UCSD-AML1 (cell line): ENCODE results near the gene CPT2.

Experiments
- DNase-seq: peaks from one replicate; lab custom pipeline; 2025; ENCODE audit not compliant: unreplicated experiment; lab: John Stamatoyannopoulos, UW

CPT2 gene

DNA sequence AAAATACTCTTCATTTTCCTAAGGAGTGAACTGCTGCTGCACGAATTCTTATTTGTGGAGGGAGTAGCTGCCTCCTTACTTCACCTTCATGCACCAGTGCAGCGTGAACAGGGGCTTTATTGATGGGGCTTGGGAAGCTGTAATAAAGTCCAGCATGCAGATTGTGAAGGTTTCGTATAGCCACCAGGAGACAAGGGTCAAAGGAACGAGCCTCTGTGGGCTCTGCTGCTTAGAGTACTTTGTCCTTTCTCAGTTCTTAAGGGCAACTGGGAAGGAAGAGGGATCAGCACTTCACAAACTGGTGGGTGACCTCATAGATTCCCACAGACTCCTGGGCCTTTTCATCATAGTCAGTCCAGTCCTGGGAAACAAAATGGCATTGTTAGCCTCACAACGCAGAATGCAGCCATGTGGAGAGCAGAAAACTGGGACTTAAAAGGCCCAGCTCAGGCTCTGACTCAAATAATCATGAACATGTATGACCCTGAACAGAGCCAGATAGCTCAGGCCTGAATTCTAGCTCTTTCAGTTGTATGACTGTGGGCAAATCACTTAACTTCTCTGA, 17.8 kb downstream of the CPT2 start:
- no peak for DNase-seq

DNA sequence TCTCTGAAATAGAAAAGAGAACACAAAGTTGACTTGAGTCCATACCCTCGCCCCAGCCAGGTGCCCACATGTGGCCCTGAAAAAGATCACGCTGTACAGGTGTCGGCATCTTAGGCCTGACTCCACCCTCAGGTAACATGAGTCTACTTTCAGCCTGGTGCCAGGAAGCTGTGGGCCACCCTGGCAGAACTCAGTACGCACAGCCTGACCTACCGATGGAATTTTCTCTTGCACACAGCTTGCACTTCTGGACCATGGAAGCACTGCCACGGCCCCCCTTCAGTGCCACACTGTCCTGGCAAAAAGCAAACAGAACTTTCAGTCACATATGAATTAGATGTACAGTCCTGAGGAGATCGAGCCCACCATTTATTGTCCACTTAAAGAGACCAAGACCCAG, 21.6 kb downstream of the CPT2 start:
- DNase-seq, result no peak

DNA sequence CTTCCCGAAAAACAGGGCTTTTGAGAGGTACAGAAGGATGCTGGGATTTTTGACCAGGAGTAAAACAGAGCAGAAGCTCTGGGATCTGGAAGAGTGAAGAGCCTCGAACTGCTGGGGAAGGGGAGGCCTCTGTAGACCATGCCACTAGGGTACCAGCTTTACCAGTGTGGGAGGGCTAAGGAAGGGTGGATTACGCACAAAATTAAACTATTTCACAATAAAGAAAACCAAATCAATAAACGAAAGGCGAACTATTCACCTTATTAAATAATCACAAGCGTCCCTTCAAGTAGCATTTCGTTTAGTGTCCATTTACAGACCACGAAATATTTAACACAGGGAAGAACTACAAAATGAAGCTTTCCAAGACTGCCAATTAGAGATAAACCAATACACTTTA, 23.1 kb downstream of the CPT2 start:
- DNase-seq, result no peak

DNA sequence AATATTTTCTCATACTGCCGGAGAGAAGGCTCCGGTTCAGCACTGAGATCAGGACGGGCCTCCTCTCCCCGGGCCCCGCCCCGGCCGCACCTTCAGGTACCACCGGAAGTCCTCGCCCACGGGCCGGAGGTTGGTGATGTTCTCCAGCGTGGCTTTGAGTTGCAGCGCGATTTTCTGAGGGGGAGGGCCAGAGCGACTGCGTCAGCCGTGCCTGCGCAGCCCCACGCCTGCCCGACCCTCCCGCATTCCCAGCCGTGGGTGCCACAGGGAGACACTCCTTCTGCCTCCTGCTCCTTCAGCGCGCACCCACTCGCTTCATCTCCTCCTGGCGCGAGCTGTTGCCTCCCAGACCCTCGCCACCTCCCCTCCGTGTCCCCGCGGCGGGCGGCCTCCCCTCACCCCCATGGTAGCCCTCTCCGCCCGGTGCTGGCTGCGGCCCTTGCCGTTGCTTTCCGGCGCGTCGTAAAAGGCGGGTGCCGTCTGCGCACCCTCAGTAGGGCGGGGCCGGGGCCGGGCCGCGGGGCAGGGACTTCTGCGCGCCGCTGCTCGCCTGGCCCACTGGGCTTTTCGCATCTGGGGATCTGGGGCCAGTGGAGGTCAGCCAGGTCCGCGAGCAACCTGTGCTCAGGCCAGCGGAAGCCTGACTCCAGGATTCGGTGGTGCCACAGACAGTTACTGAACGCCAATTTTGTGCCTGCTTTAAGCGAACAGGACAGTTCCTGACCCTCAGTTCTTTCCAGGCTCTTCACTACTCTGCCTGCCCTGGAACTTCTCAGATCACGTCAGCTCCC, 23.7 kb downstream of the CPT2 start, which contains the start of gene CZIB:
CZIB (minus strand) TSS at position 464 of the 791 bp plus-strand sequence; CDS start at position 405, 59 bp downstream.
- peak; percentile 92 for DNase-seq

DNA sequence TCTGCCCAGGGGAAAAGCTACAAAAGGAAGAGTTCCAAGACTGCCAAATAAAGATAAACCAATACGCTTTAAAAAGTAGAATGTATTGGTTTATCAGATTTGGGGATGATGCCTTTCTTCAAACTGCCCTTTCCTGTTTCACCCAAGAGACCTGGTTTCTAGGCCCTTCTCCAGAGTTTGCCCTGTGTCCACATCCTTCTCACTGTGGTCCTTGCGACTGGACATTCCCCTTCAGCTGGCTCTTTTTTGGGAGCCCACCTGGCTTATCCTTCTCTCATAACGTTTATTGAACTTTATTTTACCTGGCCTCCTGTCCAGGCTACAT, 24.3 kb downstream of the CPT2 start:
- DNase-seq, result no peak

DNA sequence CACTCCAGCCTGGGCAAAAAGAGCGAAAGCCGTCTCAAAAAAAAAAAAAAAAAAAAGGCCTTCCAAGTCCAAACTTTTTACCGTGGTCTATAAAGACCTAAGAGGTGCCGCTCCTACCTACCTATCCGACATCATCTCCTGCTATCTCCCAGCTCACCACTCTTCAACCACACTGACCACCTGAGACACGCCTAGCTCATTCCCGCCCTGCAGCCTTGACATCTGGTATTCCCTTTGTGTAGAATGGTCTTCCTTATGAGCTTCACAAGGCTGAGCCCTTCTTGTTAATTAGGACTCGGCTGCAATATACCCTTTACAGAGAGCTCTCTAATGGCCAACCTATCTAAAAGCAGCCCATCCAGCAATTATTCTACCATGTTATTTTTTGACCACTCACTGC, 41.0 kb downstream of the CPT2 start:
- DNase-seq, result no peak

DNA sequence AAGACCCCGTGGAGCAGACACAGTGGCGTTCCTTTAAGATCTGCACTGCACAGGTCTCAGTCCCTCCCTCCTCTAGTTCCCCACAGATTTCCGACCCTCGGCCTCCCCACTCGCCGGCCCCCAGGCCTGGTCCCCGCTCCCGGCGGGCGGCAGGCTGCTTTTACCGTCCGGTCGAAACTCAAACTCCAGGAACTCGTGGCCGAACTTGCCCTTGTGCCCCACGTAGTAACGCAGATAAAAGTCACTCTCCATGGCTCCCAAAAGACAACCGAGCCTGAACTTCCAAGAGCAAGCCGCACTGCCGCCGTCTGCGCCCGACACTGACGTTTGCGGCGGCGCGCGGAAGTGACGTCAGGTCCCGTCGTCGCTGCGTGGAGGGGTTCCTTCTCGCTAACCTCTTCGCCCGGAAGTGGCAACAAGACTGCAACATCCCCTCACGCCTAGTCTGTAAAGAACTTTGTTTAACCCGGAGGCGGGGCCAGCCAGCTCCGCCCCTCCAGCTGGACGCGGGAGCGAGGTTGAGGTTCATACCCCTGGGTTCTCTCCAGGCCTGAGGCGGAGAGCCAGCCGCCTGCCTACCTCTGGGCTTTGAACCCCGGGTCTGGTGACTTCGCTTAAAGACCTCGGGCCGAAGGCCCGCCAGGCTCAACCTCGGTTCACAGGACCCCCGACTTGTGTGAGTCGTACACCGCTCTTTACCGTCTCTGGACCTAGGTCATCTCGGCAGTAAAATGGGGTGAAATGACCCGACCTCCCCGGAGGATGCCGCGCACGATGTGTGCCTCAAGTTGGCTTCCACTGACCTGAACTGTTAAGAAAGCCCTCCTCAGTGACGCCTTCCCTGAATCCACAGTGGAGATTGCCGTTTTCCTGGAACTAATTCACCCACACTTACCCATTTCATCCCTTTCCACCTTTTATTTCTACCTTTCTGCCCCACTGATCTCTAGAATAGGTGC, 41.9 kb downstream of the CPT2 start, which contains the start of gene MAGOH:
MAGOH (minus strand) TSS at position 322 of the 959 bp plus-strand sequence; CDS start at position 252, 70 bp downstream.
- DNase-seq, result peak; percentile 95

DNA sequence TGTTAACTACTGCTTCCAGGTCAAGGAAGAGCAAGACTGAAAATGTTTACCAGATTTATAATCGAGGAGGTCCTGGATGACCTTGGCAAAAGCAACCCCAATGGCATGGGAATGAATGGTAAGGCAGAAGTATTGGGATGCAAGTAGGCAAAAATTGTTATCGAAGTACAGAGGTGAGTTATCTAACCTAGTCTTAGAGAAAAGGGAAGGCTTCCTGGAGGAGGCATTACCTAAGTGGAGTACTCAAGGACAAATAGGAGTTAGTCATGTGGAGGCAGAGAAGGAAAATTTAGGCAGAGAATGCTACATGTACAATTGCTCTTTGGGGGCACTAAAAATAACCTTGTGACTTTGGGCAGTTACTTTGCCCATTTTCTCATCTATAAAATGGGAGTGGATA, 45.2 kb downstream of the CPT2 start:
- no peak for DNase-seq

DNA sequence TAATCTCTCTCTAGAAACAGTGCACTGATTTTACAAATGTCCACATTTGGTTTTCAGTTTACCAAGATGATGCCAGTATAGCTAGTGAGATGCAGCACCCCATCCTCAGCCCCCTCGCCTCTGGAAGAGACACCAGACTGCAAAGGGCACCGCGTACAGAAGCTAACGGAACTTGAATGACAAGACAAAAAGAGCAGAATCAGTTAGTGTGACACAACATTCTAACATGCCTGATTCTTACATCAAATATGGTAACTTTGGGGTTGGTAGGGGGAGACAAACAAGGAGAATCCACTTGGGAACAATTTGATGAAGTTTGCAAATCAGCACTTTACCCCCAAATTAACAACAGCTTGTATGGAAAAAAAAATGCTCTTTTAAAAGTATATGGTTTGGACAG, 45.8 kb downstream of the CPT2 start:
- DNase-seq, result no peak

DNA sequence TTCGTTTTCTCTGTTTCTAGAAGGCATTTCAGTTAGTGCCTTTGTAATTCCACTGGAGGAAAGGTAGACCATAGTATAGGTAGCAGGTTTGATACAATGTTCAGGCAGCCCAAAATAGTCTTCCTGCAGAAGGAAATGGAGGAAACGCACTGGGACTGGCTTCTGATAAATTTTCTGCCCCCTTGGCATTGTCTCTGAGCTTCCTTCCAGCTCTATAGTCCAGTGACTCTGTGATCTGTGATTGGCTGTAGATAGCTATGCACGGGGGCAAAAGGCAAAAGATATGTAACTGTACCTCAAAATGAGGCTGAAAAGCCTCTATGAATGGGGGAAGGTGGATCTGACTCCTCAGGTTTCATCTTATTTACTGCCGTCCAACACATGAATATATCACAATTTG, 47.5 kb downstream of the CPT2 start:
- DNase-seq, result no peak

DNA sequence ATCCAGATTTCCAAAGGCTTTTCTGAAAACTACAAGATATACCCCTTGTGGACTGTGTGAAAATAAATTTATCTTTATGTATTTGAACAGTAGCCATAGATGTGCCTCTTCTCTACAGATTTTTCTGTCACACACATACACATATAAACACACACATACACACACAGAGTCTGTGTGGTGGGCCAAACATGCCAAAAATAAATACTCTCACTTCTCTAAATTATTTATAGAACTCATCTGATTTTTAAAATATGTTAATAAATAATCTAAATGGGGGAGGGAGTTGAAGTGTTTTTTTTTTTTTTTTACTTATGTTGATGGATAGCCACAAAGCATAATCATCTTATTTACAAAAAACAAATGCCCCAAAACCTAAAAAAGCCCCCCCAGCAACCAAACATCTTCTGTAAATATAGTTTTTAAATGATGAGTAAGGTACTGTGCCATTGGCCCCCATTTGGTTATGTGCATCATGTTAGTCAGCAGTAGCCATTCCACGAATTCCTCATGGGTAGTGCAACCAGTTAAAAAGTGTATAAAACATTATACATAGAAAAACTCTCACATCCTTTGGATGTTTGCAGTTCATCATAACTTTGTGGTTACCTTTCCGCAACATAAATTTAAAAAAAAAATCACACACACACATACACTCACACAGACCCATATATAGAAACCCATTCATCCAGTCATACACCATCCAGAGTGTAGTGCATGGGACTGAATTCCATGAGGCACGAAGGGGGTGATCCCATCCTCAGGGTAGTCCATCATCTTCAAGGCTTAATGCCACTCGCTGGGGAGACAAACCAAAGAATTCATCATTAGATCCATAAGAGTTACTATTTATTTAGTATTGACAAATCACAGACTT, 49.9 kb downstream of the CPT2 start:
- no peak for DNase-seq

DNA sequence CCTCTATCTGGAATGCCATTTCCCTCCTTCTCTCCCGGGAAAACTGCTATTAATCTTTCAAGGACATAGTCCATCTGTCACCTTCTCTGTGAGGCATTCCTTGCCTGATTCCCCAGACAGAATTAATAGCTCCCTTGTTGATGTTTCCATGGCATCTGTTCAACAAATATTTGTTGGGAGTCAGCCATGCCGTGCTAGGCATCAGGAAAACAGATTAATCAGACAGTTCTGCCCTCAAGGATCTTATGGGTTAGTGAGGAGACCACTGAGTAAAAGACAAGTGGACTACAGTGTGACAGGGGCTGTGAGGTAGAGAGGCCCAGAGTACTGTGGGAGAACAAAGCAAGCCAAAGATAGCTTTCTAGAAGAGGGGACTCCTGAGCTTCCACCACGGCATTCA, 53.1 kb downstream of the CPT2 start:
- no peak for DNase-seq

DNA sequence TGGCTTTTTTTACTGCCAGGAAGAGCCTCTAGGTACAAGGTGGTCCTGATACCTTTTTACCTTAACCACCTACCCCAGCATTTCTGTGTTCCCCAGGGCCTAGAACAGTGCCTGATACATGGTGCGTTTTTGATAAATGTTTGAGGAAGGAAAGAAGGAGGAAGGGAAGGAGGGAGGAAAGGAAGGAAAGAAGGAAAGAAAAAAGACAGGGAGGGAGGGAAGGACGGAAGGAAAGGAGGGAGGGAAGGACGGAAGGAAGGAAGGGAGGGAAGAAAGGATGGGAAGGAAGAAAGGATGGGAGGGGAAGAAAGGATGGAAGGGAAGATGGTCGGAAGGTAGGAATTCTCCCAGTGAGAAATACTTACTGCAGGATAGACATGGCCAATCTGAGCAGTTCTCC, 53.7 kb downstream of the CPT2 start:
- DNase-seq, result no peak

DNA sequence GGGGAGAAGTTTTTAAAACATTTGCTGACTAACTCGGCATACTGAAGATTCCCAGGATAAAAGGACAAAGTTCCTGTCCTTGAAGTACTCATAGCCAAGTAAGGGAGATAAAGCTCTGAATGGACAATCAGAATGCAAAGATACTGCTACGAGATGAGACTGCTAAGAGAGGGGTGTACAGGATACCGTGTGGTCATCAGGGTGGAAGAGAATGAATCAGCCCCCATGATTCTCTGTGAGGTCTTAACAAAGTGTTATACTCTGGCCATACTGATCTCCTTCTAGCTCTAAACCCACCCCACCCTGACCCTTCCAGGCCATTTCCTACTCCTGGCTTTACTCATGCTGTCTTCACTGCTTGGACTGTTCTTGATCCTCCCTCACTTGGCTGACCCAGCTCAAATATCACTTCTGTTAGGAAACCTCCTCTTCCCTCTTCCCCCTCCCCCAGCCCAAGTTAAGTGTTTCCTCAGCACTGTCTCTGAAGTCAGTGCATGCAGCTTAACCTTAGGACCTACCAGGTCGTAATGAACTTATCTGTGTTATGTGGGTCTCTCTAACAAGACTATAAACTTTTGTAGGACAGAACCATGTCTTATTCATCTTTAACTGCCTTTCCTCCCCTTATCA, 57.5 kb downstream of the CPT2 start:
- no peak for DNase-seq

DNA sequence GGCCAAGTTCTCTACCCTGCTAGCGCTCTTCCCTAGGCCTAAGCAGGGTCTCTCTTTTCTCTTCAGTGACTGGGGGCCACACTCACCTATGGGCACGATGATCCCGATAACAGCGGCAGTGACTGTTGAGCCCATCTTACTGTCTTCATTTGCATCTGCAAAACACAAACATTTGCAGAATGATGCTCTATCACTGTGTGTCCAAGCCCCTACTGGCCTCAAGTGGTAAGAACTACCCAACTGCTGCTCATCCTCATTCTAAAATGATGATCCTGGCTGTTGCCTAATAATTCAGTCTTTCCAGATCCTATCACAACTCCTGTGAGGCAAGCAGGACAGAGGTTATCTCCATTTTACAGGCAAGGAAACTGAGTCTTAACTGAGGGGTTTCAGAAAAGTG, 58.4 kb downstream of the CPT2 start:
- no peak for DNase-seq

DNA sequence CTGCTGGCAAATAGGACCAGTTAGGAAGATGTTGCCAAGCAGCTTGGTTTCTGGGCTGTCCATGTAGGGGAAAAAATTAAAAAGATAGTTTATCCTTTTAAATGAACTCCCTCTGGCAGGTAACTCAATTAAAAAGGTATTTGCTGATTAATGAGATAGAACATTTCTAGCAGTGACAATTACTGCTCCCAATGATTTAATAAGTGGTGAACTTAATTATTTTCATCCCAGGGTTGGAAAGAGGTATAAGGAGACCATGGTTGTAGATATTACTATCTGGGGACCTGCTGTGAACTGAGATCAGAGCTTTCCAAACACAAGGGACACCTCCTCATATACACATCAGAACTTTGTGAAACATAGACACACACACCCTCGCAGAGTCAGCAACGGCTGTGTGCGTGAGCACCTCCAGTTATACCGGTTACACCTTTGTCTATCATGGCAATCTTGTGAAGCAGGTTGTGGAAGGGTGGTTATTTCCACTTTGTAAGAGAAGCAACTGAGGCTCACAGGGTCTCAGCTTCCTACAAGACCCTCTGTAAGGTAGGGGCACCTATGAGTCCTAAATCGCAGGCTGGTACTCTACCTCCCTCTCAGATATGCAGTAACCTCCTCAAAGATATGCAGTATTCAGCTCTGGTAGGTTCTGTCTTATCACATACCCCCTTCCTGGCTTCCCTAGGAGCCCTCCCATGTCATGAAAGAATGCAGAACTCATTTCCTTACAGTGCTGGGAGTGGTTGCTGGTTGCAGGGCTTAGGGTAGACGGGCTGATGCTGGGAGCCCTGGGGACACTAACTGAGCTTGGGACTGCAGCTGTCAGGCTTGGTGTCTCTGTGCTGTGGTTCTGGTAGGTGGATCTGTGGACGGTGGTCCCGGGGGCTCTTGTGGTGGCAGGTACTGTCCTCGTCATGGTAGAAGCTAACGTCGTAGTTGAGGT, 60.2 kb downstream of the CPT2 start:
- no peak for DNase-seq

DNA sequence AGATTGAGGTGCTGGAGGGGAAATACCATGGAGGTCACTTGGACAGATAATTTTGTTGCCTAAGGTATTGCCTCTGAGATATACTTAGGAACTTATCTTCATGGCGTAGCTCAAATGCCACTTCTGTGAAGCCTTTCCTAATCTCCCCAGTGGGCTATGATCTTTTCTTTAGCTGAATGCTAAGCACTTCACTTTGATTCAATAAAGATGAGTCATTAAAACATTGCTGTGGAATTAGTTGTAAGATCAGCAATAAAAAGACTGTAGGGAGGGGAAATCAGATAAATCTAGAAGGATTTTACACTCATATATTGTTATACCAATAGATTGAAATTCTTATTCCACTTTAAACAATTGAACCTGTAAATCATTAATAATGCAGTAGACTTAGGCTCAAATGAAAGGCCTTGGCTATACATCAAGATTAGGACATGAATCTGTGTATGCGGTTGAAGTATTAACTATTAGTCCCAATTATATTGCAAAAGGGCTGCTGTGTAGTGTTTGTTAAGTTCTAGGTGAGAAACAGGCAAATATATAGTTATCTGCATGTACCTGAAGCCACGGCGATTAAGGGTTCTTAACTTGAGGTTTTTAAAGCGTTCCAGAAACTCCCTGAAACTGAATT, 60.9 kb downstream of the CPT2 start:
- DNase-seq, result no peak

DNA sequence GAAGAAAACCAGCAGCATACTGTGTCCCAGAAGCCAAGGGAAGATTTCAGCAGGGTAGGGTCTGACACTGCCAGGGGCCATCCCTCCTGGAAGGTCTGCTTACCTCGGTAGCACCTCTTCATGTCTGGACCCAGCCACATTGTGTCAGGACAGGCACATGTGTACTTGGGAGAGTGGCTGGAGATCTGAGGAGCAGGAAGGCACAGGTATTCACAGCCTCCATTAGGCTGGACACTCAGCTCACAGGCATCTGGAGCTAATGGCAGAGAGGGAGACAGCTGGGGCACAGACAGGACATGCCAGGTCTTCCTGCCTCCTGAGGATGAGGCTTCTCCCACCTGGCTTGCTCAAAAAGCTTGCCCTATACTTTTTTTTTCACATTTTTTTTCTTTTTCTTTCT, 61.6 kb downstream of the CPT2 start:
- DNase-seq, result no peak

DNA sequence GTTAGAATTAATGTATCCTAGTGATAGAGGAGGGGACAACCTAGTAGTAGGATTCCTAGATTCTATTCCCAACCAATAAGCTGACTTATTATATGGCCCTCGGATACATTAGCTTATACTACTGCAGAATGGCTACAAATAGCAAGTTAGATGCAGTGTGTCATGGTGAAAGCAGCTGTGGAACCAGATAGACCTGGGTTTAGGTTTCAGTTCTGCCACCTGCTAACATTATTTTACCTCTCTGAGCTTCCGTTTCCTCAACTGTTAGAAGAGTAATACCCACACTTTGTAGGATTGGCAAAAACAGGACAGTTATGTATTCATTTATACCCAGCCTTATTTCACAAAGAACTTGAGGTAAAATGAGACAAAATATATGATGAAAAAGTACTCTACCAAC, 63.3 kb downstream of the CPT2 start:
- no peak for DNase-seq
